PC-3 (cell line): ENCODE data around the gene HDGFL2. TPM values are rescaled to one million over a fixed set of nuclear protein-coding genes. Genes with fewer than 3 reads are reported as not detected.
A peak's percentile ranks its signal among the peaks of the same experiment; 100 is the strongest.

Source experiments
- ATAC-seq: fragments of 200-7000 bp; cut with Tn5 transposase; 2 replicates; pipeline ENCODE4 v1.9.1; 2020; ENCODE audit warnings: mild to moderate bottlenecking, moderate library complexity
- BruUV-seq: library from RNA; stranded (reverse); fragments of 400-500 nt; replicated peaks from 2 replicates; lab custom pipeline; 2021; lab: Mats Ljungman, UMichigan
- CTCF ChIA-PET: fragments of 300-600 bp; sonication (Branson Sonifier 250); formaldehyde crosslinking; loops from one replicate; lab custom pipeline; 2022; ENCODE audit warnings: antibody characterized with exemption; lab: Charles Lee
- POLR2A ChIA-PET: fragments of 300-600 bp; sonication (Branson Sonifier 250); formaldehyde crosslinking; loops from one replicate; lab custom pipeline; 2022; ENCODE audit warnings: antibody characterized with exemption; ENCODE audit not compliant: unreplicated experiment; lab: Charles Lee
- DNase-seq: peaks from one replicate; pipeline ENCODE4 v3.0.0-alpha.2; 2015
- H2AFZ ChIP-seq: fragments of 300-600 bp; sonication (generic); 2 replicates; pipeline ENCODE4 v1.6.0; 2016; ENCODE audit warnings: antibody characterized with exemption, low read length
- H3F3A ChIP-seq: fragments of 300-600 bp; sonication (generic); one replicate; pipeline ENCODE4 v1.6.0; 2017; ENCODE audit warnings: antibody characterized with exemption, low read length, control low read depth, mild to moderate bottlenecking; ENCODE audit not compliant: unreplicated experiment
- H3K27ac ChIP-seq: fragments of 300-600 bp; sonication (generic); 2 replicates; pipeline ENCODE4 v1.5.1; 2016; ENCODE audit warnings: mild to moderate bottlenecking, low read length
- H3K27me3 ChIP-seq: fragments of 300-600 bp; sonication (generic); 2 replicates; pipeline ENCODE4 v1.6.1; 2016; ENCODE audit warnings: low read length, mixed read lengths
- H3K36me3 ChIP-seq: fragments of 300-600 bp; sonication (generic); 2 replicates; pipeline ENCODE4 v1.6.1; 2016; ENCODE audit warnings: low read depth, mixed run types, low read length, mixed read lengths
- H3K4me1 ChIP-seq: fragments of 300-600 bp; sonication (generic); 2 replicates; pipeline ENCODE4 v1.5.1; 2016; ENCODE audit warnings: low read length; ENCODE audit not compliant: insufficient read depth
- H3K4me2 ChIP-seq: fragments of 300-600 bp; sonication (generic); 2 replicates; pipeline ENCODE4 v1.6.0; 2016; ENCODE audit warnings: low read length
- H3K4me3 ChIP-seq: fragments of 300-600 bp; sonication (generic); 2 replicates; pipeline ENCODE4 v1.5.1; 2016; ENCODE audit warnings: mild to moderate bottlenecking, low read length, mixed read lengths
- H3K79me2 ChIP-seq: fragments of 300-600 bp; sonication (generic); 2 replicates; pipeline ENCODE4 v1.6.1; 2017; ENCODE audit warnings: low read length, mixed read lengths
- H3K9ac ChIP-seq: fragments of 300-600 bp; sonication (generic); 2 replicates; pipeline ENCODE4 v1.6.0; 2016; ENCODE audit warnings: mild to moderate bottlenecking, low read length
- H3K9me2 ChIP-seq: fragments of 300-600 bp; sonication (generic); replicated peaks from 2 replicates; pipeline ENCODE4 v1.6.1; 2016; ENCODE audit warnings: mixed run types, low read length, mixed read lengths
- H3K9me3 ChIP-seq: fragments of 300-600 bp; sonication (generic); 2 replicates; pipeline ENCODE4 v1.6.1; 2016; ENCODE audit warnings: low read length, mixed read lengths
- H4K20me1 ChIP-seq: fragments of 300-600 bp; sonication (generic); 2 replicates; pipeline ENCODE4 v1.6.1; 2016; ENCODE audit warnings: low read length, mixed read lengths
- EZH2 ChIP-seq: fragments of 300-600 bp; sonication (generic); IDR thresholded peaks from one replicate; pipeline ENCODE4 v1.6.1; 2017; ENCODE audit warnings: antibody characterized with exemption, mild to moderate bottlenecking, low read length; ENCODE audit not compliant: unreplicated experiment
- EZH2phosphoT487 ChIP-seq: fragments of 300-600 bp; sonication (generic); IDR thresholded peaks from 2 replicates; pipeline ENCODE4 v1.6.1; 2018; ENCODE audit warnings: mild to moderate bottlenecking, antibody characterized with exemption, low read length, borderline replicate concordance
- intact Hi-C: fragments of 100-400 bp; cut with micrococcal nuclease; formaldehyde crosslinking; loops from 2 replicates; pipeline ENCODE4 v1.9.0; 2023
- total RNA-seq: library from RNA; depleted of rRNA; stranded (reverse); fragments of >200 nt; gene quantifications from 2 replicates; pipeline ENCODE4 v1.2.3, GENCODE V29; 2014
- TF ChIP-seq, protein P1 (sequence below): fragments of 300-600 bp; sonication (generic); conservative IDR thresholded peaks from 2 replicates; pipeline ENCODE4 v1.5.1; 2017; ENCODE audit warnings: antibody characterized with exemption, low read depth, mild to moderate bottlenecking, low read length

The HDGFL2 gene
- total RNA-seq, 1 experiment from 2014 or later, result 111 TPM

DNA sequence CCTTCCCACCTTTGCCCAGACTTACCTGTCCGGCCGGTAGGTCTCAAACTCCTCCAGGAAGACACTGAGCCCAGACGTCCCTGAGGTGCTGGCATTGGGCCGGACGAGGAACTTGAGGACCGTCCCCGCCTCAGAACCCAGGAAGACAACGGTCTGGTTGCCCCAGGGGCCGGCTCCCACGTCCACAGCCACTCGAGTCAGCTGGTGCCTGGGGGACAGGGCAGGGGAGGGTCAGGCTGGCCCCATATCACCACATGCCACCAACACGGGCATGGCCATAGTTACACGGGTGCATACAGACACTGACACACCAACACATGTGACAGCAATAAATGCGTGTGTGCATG lies 76.1 kb downstream of the HDGFL2 start:
- H2AFZ ChIP-seq, result no peak overlapping the region
- no peaks in the 10 kb centered on the region for H3K9me3 ChIP-seq
- H3K36me3 ChIP-seq, result no peaks in the 10 kb centered on the region
- no peaks in the 10 kb centered on the region for H4K20me1 ChIP-seq
- no peaks in the 10 kb centered on the region for H3F3A ChIP-seq
- H3K4me3 ChIP-seq, result no peak overlapping the region
- ChIA-PET CTCF (no interaction called here), POLR2A (no interaction called here)
- H3K4me1 ChIP-seq, result no peaks in the 10 kb centered on the region
- peaks cover 10% of the 10 kb centered on the region; the same call in 1 of the 2 replicates for H3K27me3 ChIP-seq
- intact Hi-C loops, result no loop called here
- no peaks in the 10 kb centered on the region for H3K9me2 ChIP-seq
- TF ChIP-seq, protein P1, sequence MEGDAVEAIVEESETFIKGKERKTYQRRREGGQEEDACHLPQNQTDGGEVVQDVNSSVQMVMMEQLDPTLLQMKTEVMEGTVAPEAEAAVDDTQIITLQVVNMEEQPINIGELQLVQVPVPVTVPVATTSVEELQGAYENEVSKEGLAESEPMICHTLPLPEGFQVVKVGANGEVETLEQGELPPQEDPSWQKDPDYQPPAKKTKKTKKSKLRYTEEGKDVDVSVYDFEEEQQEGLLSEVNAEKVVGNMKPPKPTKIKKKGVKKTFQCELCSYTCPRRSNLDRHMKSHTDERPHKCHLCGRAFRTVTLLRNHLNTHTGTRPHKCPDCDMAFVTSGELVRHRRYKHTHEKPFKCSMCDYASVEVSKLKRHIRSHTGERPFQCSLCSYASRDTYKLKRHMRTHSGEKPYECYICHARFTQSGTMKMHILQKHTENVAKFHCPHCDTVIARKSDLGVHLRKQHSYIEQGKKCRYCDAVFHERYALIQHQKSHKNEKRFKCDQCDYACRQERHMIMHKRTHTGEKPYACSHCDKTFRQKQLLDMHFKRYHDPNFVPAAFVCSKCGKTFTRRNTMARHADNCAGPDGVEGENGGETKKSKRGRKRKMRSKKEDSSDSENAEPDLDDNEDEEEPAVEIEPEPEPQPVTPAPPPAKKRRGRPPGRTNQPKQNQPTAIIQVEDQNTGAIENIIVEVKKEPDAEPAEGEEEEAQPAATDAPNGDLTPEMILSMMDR, result no peak
- no peak for TF ChIP-seq EZH2phosphoT487
- TF ChIP-seq EZH2, result no peak
- no peaks in the 10 kb centered on the region for H3K79me2 ChIP-seq
- DNase-seq, result no peak
- no peak overlapping the region for H3K9ac ChIP-seq
- no peak overlapping the region for H3K27ac ChIP-seq
- no peak overlapping the region for H3K4me2 ChIP-seq
- ATAC-seq, result peak; percentile 19; the same call in 1 of the 2 replicates
- BruUV-seq, result no TSS peak

DNA sequence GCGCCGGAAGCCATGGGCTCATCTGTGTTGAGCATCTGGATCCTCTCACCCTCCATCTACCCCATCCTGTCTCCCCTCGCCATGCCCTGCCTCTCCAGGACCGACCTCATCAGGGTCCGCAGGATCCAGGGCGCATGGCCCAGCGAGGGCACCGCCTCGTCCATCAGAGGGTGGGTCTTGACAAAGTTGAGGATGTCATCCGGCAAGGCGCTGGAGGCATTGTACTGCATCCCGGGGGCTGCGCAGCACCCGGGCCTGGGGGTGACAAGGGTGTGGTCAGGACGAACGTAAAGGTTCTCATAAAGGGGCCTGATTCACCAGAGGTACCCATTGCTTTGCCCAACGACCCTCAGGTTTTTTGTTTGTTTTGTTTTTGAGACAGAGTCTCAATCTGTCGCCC lies 77.9 kb downstream of the HDGFL2 start:
- BruUV-seq, result no TSS peak
- Histone ChIP-seq H4K20me1 (no peaks in the 10 kb centered on the region), H3F3A (no peaks in the 10 kb centered on the region), H3K9me3 (no peaks in the 10 kb centered on the region), H3K4me1 (no peaks in the 10 kb centered on the region), H3K4me3 (no peak overlapping the region), H3K4me2 (no peak overlapping the region), H3K27ac (no peak overlapping the region), H3K9ac (no peak overlapping the region), H3K79me2 (no peaks in the 10 kb centered on the region), H2AFZ (no peak overlapping the region), H3K27me3 (peaks cover 10% of the 10 kb centered on the region; the same call in 1 of the 2 replicates), H3K36me3 (no peaks in the 10 kb centered on the region), H3K9me2 (no peaks in the 10 kb centered on the region)
- TF ChIP-seq, protein P1, result no peak
- TF ChIP-seq EZH2phosphoT487 (no peak), EZH2 (no peak)
- DNase-seq, result no peak
- CTCF ChIA-PET, result no interaction called here
- intact Hi-C loops, result no loop called here
- POLR2A ChIA-PET, result no interaction called here
- no peak for ATAC-seq

DNA sequence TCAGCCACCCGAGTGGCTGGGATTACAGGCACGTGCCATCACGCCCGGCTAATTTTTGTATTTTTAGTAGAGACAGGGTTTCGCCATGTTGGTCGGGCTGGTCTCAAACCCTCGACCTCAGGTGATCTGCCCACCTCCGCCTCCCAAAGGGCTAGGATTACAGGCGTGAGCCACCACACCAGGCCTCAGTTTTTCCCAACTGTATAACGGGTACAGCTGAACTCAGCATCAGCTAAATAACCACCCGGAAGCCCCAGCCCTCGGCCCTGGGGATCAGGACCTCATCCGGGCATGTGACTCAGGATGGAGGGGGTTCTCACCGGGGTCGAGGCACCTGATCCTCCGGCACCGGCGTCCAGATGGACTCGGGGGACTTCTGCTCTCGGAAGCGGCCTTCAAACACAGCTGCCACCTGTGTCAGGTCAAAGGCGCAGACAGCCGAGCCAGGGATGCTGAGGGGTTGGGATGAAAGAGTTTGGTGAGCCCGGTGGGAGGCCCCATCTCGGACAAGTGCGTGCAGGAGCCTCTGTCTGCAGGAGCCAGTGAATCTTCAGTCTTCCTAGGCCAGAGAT lies 78.5 kb downstream of the HDGFL2 start:
- BruUV-seq, result no TSS peak
- Histone ChIP-seq H3K27me3 (peaks cover 10% of the 10 kb centered on the region; the same call in 1 of the 2 replicates), H3K4me2 (no peak overlapping the region), H3K36me3 (no peaks in the 10 kb centered on the region), H3K9me2 (no peaks in the 10 kb centered on the region), H3K4me3 (no peak overlapping the region), H3K9ac (no peak overlapping the region), H3K4me1 (no peaks in the 10 kb centered on the region), H3K27ac (no peak overlapping the region), H4K20me1 (no peaks in the 10 kb centered on the region), H3F3A (no peaks in the 10 kb centered on the region), H3K79me2 (no peaks in the 10 kb centered on the region), H2AFZ (no peak overlapping the region), H3K9me3 (no peaks in the 10 kb centered on the region)
- DNase-seq (no peak), ATAC-seq (no peak)
- ChIA-PET CTCF (no interaction called here), POLR2A (no interaction called here)
- no peak for TF ChIP-seq EZH2phosphoT487
- no peak for TF ChIP-seq EZH2
- TF ChIP-seq, protein P1, result no peak
- intact Hi-C loops, result no loop called here
